GM12878 (cell line): ENCODE results near the gene AMER2.

ENCODE experiments used
- CREB1 ChIP-seq: IDR thresholded peaks from 2 replicates; pipeline ENCODE4 v1.6.1; 2012; ENCODE audit warnings: low read depth, mild to moderate bottlenecking, inconsistent platforms
- JUND ChIP-seq: IDR thresholded peaks from 2 replicates; pipeline ENCODE4 v1.6.1; 2012; ENCODE audit warnings: low read depth, mild to moderate bottlenecking, low read length, improper control_type of control experiment, moderate library complexity
- MXI1 ChIP-seq: fragments of 150-350 bp; IDR thresholded peaks from 2 replicates; pipeline ENCODE4 v1.6.1; 2011; ENCODE audit warnings: low read depth, mild to moderate bottlenecking, inconsistent platforms, low read length, improper control_type of control experiment
- NR2C2 ChIP-seq: IDR thresholded peaks from 2 replicates; pipeline ENCODE4 v1.6.1; 2011; ENCODE audit warnings: borderline replicate concordance, low read depth; ENCODE audit not compliant: control insufficient read depth, insufficient read length
- POLR2A ChIP-seq: IDR thresholded peaks from 2 replicates; pipeline ENCODE4 v1.6.1; 2011; ENCODE audit warnings: low read depth, mild to moderate bottlenecking, low read length
- SREBF2 ChIP-seq: IDR thresholded peaks from 2 replicates; pipeline ENCODE4 v1.6.1; 2012; ENCODE audit warnings: mild to moderate bottlenecking, low read length
- SUZ12 ChIP-seq: fragments of 200-600 bp; sonication (generic); IDR thresholded peaks from one replicate; pipeline ENCODE4 v1.6.1; 2018; ENCODE audit warnings: antibody characterized with exemption, mild to moderate bottlenecking; ENCODE audit not compliant: unreplicated experiment
- ZNF24 ChIP-seq: fragments of 450-650 bp; IDR thresholded peaks from 2 replicates; pipeline ENCODE4 v1.6.1; 2017; ENCODE audit warnings: antibody characterized with exemption, mild to moderate bottlenecking
- TF ChIP-seq, protein P1 (sequence below): fragments of 450-650 bp; IDR thresholded peaks from 2 replicates; pipeline ENCODE4 v1.6.1; 2016; ENCODE audit warnings: mild to moderate bottlenecking, moderate library complexity, borderline replicate concordance
- TF ChIP-seq, protein P2 (sequence below), 3 experiments: IDR thresholded peaks in 2 of 3; conservative IDR thresholded peaks in 1 of 3; 2 replicates each; pipeline ENCODE4 v1.5.1; 2011; ENCODE audit warnings: low read depth in 3 of 3, low read length in 3 of 3, mild to moderate bottlenecking in 3 of 3, control low read depth in 2 of 3, moderate library complexity in 2 of 3, inconsistent platforms in 1 of 3, mixed read lengths in 1 of 3; ENCODE audit not compliant: control insufficient read depth in 2 of 3, insufficient read depth in 1 of 3; ENCODE audit errors: extremely low read depth in 1 of 3
- TF ChIP-seq, protein P3 (sequence below): IDR thresholded peaks from 2 replicates; pipeline ENCODE4 v1.6.1; 2011; ENCODE audit warnings: mild to moderate bottlenecking, low read depth, low read length, moderate library complexity; ENCODE audit not compliant: insufficient replicate concordance
- TF ChIP-seq, protein P4 (sequence below): fragments of 450-650 bp; IDR thresholded peaks from 2 replicates; pipeline ENCODE4 v1.6.1; 2017; ENCODE audit warnings: mild to moderate bottlenecking, moderate library complexity
- TF ChIP-seq, protein P5 (sequence below): fragments of 450-650 bp; IDR thresholded peaks from 2 replicates; pipeline ENCODE4 v1.6.1; 2017; ENCODE audit warnings: mild to moderate bottlenecking, low read depth, inconsistent platforms; ENCODE audit not compliant: poor library complexity, severe bottlenecking

DNA sequence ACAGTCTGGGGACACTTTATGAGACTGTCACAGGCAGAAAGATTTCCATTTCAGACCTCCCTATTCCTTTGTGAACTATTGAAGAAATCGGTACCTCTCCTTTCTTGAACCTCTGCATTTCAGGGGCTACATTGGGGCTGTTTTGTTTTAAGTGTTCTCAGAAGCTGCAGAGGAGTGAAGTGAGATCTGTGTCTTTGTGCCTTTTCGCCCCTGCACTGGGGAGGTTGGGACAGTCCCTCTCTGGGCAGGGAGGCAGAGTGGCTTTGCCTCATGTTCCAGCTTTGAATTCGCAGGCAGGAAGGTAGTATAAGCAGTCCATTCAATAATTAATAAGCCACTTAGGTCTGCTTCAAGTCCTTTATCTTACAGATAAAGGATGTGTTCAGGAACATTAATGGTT, 9.5 kb upstream of the AMER2 start:
- TF ChIP-seq, protein P1, sequence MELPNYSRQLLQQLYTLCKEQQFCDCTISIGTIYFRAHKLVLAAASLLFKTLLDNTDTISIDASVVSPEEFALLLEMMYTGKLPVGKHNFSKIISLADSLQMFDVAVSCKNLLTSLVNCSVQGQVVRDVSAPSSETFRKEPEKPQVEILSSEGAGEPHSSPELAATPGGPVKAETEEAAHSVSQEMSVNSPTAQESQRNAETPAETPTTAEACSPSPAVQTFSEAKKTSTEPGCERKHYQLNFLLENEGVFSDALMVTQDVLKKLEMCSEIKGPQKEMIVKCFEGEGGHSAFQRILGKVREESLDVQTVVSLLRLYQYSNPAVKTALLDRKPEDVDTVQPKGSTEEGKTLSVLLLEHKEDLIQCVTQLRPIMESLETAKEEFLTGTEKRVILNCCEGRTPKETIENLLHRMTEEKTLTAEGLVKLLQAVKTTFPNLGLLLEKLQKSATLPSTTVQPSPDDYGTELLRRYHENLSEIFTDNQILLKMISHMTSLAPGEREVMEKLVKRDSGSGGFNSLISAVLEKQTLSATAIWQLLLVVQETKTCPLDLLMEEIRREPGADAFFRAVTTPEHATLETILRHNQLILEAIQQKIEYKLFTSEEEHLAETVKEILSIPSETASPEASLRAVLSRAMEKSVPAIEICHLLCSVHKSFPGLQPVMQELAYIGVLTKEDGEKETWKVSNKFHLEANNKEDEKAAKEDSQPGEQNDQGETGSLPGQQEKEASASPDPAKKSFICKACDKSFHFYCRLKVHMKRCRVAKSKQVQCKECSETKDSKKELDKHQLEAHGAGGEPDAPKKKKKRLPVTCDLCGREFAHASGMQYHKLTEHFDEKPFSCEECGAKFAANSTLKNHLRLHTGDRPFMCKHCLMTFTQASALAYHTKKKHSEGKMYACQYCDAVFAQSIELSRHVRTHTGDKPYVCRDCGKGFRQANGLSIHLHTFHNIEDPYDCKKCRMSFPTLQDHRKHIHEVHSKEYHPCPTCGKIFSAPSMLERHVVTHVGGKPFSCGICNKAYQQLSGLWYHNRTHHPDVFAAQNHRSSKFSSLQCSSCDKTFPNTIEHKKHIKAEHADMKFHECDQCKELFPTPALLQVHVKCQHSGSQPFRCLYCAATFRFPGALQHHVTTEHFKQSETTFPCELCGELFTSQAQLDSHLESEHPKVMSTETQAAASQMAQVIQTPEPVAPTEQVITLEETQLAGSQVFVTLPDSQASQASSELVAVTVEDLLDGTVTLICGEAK, result no peak
- TF ChIP-seq, protein P2, sequence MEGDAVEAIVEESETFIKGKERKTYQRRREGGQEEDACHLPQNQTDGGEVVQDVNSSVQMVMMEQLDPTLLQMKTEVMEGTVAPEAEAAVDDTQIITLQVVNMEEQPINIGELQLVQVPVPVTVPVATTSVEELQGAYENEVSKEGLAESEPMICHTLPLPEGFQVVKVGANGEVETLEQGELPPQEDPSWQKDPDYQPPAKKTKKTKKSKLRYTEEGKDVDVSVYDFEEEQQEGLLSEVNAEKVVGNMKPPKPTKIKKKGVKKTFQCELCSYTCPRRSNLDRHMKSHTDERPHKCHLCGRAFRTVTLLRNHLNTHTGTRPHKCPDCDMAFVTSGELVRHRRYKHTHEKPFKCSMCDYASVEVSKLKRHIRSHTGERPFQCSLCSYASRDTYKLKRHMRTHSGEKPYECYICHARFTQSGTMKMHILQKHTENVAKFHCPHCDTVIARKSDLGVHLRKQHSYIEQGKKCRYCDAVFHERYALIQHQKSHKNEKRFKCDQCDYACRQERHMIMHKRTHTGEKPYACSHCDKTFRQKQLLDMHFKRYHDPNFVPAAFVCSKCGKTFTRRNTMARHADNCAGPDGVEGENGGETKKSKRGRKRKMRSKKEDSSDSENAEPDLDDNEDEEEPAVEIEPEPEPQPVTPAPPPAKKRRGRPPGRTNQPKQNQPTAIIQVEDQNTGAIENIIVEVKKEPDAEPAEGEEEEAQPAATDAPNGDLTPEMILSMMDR (IDR thresholded peaks at IDR 0.05 in 2 of 3, conservative IDR thresholded peaks at IDR 0.05 in 1 of 3; ENCODE audit: control insufficient read depth in 2 of 3, extremely low read depth in 1 of 3, insufficient read depth in 1 of 3, low read depth in 3 of 3, low read length in 3 of 3), result no peak
- TF ChIP-seq SREBF2, result no peak
- TF ChIP-seq SUZ12, result no peak
- TF ChIP-seq, protein P3, sequence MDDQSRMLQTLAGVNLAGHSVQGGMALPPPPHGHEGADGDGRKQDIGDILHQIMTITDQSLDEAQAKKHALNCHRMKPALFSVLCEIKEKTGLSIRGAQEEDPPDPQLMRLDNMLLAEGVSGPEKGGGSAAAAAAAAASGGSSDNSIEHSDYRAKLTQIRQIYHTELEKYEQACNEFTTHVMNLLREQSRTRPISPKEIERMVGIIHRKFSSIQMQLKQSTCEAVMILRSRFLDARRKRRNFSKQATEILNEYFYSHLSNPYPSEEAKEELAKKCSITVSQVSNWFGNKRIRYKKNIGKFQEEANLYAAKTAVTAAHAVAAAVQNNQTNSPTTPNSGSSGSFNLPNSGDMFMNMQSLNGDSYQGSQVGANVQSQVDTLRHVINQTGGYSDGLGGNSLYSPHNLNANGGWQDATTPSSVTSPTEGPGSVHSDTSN, result no peak
- TF ChIP-seq, protein P4, sequence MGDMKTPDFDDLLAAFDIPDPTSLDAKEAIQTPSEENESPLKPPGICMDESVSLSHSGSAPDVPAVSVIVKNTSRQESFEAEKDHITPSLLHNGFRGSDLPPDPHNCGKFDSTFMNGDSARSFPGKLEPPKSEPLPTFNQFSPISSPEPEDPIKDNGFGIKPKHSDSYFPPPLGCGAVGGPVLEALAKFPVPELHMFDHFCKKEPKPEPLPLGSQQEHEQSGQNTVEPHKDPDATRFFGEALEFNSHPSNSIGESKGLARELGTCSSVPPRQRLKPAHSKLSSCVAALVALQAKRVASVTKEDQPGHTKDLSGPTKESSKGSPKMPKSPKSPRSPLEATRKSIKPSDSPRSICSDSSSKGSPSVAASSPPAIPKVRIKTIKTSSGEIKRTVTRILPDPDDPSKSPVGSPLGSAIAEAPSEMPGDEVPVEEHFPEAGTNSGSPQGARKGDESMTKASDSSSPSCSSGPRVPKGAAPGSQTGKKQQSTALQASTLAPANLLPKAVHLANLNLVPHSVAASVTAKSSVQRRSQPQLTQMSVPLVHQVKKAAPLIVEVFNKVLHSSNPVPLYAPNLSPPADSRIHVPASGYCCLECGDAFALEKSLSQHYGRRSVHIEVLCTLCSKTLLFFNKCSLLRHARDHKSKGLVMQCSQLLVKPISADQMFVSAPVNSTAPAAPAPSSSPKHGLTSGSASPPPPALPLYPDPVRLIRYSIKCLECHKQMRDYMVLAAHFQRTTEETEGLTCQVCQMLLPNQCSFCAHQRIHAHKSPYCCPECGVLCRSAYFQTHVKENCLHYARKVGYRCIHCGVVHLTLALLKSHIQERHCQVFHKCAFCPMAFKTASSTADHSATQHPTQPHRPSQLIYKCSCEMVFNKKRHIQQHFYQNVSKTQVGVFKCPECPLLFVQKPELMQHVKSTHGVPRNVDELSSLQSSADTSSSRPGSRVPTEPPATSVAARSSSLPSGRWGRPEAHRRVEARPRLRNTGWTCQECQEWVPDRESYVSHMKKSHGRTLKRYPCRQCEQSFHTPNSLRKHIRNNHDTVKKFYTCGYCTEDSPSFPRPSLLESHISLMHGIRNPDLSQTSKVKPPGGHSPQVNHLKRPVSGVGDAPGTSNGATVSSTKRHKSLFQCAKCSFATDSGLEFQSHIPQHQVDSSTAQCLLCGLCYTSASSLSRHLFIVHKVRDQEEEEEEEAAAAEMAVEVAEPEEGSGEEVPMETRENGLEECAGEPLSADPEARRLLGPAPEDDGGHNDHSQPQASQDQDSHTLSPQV, result no peak
- no peak for TF ChIP-seq POLR2A
- no peak for TF ChIP-seq MXI1
- no peak for TF ChIP-seq ZNF24
- TF ChIP-seq, protein P5, sequence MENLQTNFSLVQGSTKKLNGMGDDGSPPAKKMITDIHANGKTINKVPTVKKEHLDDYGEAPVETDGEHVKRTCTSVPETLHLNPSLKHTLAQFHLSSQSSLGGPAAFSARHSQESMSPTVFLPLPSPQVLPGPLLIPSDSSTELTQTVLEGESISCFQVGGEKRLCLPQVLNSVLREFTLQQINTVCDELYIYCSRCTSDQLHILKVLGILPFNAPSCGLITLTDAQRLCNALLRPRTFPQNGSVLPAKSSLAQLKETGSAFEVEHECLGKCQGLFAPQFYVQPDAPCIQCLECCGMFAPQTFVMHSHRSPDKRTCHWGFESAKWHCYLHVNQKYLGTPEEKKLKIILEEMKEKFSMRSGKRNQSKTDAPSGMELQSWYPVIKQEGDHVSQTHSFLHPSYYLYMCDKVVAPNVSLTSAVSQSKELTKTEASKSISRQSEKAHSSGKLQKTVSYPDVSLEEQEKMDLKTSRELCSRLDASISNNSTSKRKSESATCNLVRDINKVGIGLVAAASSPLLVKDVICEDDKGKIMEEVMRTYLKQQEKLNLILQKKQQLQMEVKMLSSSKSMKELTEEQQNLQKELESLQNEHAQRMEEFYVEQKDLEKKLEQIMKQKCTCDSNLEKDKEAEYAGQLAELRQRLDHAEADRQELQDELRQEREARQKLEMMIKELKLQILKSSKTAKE, result no peak
- no peak for TF ChIP-seq CREB1
- TF ChIP-seq NR2C2, result no peak
- no peak for TF ChIP-seq JUND
